DOHH2 (cell line): ENCODE measurements around the gene EHMT2.
"Not testable (repeated sequence)": the region's sequence is repeated elsewhere in the genome, so short reads cannot be mapped to it uniquely, and the experiment has no call there.

ENCODE experiments used
- H3F3A ChIP-seq: fragments of 200-600 bp; sonication (generic), shearing (Covaris generic); 2 replicates; pipeline ENCODE4 v1.6.0; 2016; ENCODE audit warnings: antibody characterized with exemption, mild to moderate bottlenecking; ENCODE audit not compliant: control insufficient read depth, insufficient read depth
- H3K27ac ChIP-seq: fragments of 200-600 bp; sonication (generic); 2 replicates; pipeline ENCODE4 v1.5.1; 2014; ENCODE audit warnings: low read depth, mild to moderate bottlenecking, low read length, moderate library complexity
- H3K27me3 ChIP-seq: fragments of 200-600 bp; sonication (generic); 2 replicates; pipeline ENCODE4 v1.6.1; 2014; ENCODE audit warnings: mild to moderate bottlenecking, low read length, mixed read lengths; ENCODE audit not compliant: control insufficient read depth
- H3K36me3 ChIP-seq: fragments of 200-600 bp; sonication (generic); 2 replicates; pipeline ENCODE4 v1.6.1; 2014; ENCODE audit warnings: mild to moderate bottlenecking, low read length, moderate library complexity, mixed read lengths; ENCODE audit not compliant: control insufficient read depth
- H3K4me1 ChIP-seq: fragments of 200-600 bp; sonication (generic); 2 replicates; pipeline ENCODE4 v1.6.1; 2014; ENCODE audit warnings: mild to moderate bottlenecking, low read length, mixed read lengths; ENCODE audit not compliant: control insufficient read depth
- H3K4me2 ChIP-seq: fragments of 200-600 bp; sonication (generic); 2 replicates; pipeline ENCODE4 v1.6.0; 2014; ENCODE audit warnings: mild to moderate bottlenecking, low read length, moderate library complexity
- H3K4me3 ChIP-seq: fragments of 200-600 bp; sonication (generic); 2 replicates; pipeline ENCODE4 v1.5.1; 2014; ENCODE audit warnings: mild to moderate bottlenecking, low read length, mixed read lengths
- H3K79me2 ChIP-seq: fragments of 200-600 bp; sonication (generic); 2 replicates; pipeline ENCODE4 v1.6.1; 2014; ENCODE audit warnings: mild to moderate bottlenecking, low read length, mixed read lengths; ENCODE audit not compliant: control insufficient read depth
- H3K9me2 ChIP-seq: fragments of 200-600 bp; sonication (generic); replicated peaks from 2 replicates; pipeline ENCODE4 v1.6.1; 2014; ENCODE audit warnings: mild to moderate bottlenecking, low read length, mixed read lengths; ENCODE audit not compliant: control insufficient read depth
- H3K9me3 ChIP-seq: fragments of 200-600 bp; sonication (generic); 2 replicates; pipeline ENCODE4 v1.6.1; 2014; ENCODE audit warnings: antibody characterized with exemption, low read length, mixed read lengths; ENCODE audit not compliant: control insufficient read depth, insufficient read depth
- H4K20me1 ChIP-seq: fragments of 200-600 bp; sonication (generic); 2 replicates; pipeline ENCODE4 v1.6.0; 2014; ENCODE audit warnings: low read depth, mild to moderate bottlenecking, antibody characterized with exemption, low read length, moderate library complexity; ENCODE audit not compliant: control insufficient read depth, insufficient read depth
- EZH2phosphoT487 ChIP-seq: fragments of 200-600 bp; sonication (generic); IDR thresholded peaks from 2 replicates; pipeline ENCODE4 v1.6.1; 2017; ENCODE audit warnings: borderline replicate concordance, mild to moderate bottlenecking, antibody characterized with exemption, low read length, moderate library complexity, mixed read lengths
- TF ChIP-seq, protein P1 (sequence below): fragments of 200-600 bp; sonication (generic); IDR thresholded peaks from one replicate; pipeline ENCODE4 v1.5.1; 2014; ENCODE audit warnings: antibody characterized with exemption, mild to moderate bottlenecking, low read depth, low read length; ENCODE audit not compliant: poor library complexity, severe bottlenecking

EHMT2 gene

DNA sequence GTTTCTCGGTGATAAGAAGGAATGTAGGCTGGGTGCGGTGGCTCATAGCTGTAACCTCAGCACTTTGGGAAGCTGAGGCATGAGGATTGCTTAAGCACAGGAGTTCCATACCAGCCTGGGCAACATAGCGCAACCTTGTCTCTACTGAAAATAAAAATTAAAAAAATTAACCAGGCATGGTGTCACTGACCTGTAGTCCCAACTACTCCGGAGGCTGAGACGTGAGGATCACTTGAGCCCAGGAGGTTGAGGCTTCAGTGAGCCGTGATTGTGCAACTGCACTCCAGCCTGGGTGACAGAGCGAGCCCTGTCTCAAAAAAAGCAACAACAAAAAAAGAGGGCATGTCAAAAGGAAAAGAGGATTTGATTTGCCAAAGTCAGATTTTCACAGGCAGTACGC is 38.8 kb downstream of the EHMT2 start:
- Histone ChIP-seq H3K4me1 (peaks cover 13% of the 10 kb centered on the region), H3K79me2 (0 out of 2 replicates have a peak, but pooled peaks cover 4% of the 10 kb centered on the region), H3K27me3 (no peaks in the 10 kb centered on the region), H3K36me3 (peaks cover 5% of the 10 kb centered on the region; the same call in 1 of the 2 replicates), H3K4me3 (no peak overlapping the region), H3K27ac (no peak overlapping the region), H3K4me2 (no peak overlapping the region), H3K9me2 (no peaks in the 10 kb centered on the region), H3K9me3 (no peaks in the 10 kb centered on the region), H4K20me1 (no peaks in the 10 kb centered on the region), H3F3A (peaks cover 9% of the 10 kb centered on the region; the same call in 1 of the 2 replicates)
- TF ChIP-seq EZH2phosphoT487, result no peak

DNA sequence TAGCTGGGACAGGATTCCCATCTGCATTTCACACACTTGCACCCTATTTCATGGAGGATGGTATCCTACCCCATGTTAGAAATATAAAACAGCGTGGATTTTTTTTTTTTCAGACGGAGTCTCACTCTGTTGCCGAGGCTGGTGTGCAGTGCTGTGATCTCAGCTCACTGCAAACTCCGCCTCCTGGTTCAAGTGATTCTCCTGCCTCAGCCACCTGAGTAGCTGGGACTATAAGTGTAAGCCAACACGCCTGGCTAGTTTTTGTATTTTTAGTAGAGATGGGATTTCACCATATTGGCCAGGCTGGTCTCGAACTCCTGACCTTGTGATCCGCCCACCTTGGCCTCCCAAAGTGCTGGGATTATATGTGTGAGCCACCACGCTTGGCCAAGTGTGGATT is 39.7 kb downstream of the EHMT2 start:
- H3K4me3 ChIP-seq, H3K36me3 ChIP-seq, H3K79me2 ChIP-seq, H3K27me3 ChIP-seq, H3K9me3 ChIP-seq, H3K4me1 ChIP-seq, H3K4me2 ChIP-seq, H4K20me1 ChIP-seq, H3F3A ChIP-seq, H3K27ac ChIP-seq, H3K9me2 ChIP-seq: not testable (repeated sequence)

DNA sequence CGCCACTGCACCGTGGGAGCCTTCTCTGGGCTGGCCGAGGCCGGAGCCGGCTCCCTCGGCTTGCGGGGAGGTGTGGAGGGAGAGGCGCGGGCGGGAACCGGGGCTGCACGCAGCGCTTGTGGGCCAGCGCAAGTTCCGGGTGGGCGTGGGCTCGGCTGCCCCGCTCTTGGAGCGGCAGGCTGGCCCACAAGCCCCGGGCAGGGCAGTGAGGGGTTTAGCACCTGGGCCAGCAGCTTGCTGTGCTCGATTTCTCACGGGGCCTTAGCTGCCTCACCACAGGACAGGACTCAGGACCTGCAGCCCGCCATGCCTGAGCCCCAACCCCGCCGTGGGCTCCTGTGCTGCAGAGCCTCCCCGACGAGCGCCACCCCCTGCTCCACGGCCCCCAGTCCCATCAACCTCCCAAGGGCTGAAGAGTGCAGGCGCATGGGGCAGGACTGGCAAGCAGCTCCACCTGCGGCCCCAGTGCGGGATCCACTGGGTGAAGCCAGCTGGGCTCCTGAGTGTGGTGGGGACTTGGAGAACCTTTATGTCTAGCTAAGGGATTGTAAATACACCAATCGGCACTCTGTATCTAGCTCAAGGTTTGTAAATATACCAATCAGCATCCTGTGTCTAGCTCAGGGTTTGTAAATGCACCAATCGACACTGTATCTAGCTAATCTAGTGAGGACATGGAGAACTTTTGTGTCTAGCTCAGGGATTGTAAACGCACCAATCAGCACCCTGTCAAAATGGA is 45.3 kb downstream of the EHMT2 start:
- not testable (repeated sequence) for H3K4me1 ChIP-seq, H3K4me2 ChIP-seq, H3K79me2 ChIP-seq, H3K36me3 ChIP-seq, H3K27me3 ChIP-seq, H4K20me1 ChIP-seq, H3K27ac ChIP-seq, H3K4me3 ChIP-seq, H3F3A ChIP-seq, H3K9me3 ChIP-seq, H3K9me2 ChIP-seq

DNA sequence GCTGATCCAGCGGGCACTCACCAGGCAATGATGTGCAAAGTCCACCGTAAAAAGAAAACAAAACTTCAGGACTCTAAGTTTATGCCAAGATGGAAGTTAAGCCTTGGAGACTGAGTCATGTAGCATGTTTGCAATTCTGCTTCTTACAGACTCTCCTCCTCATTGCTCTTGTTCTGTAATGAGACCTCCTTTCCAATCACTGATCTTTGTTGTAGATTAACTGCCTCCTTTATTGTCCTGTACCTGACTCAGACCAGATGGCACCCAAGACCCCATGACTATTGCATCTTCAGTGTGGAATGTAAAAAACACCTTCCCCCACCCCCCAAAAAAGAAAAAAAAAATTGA is 46.0 kb downstream of the EHMT2 start:
- H3K4me1 ChIP-seq, result no peaks in the 10 kb centered on the region
- no peak overlapping the region for H3K4me3 ChIP-seq
- no peaks in the 10 kb centered on the region for H3K36me3 ChIP-seq
- no peaks in the 10 kb centered on the region for H3K79me2 ChIP-seq
- peaks cover 12% of the 10 kb centered on the region; the same call in 1 of the 2 replicates for H3F3A ChIP-seq
- no peaks in the 10 kb centered on the region for H4K20me1 ChIP-seq
- no peaks in the 10 kb centered on the region for H3K9me2 ChIP-seq
- no peak overlapping the region for H3K4me2 ChIP-seq
- no peak for TF ChIP-seq EZH2phosphoT487
- TF ChIP-seq, protein P1, sequence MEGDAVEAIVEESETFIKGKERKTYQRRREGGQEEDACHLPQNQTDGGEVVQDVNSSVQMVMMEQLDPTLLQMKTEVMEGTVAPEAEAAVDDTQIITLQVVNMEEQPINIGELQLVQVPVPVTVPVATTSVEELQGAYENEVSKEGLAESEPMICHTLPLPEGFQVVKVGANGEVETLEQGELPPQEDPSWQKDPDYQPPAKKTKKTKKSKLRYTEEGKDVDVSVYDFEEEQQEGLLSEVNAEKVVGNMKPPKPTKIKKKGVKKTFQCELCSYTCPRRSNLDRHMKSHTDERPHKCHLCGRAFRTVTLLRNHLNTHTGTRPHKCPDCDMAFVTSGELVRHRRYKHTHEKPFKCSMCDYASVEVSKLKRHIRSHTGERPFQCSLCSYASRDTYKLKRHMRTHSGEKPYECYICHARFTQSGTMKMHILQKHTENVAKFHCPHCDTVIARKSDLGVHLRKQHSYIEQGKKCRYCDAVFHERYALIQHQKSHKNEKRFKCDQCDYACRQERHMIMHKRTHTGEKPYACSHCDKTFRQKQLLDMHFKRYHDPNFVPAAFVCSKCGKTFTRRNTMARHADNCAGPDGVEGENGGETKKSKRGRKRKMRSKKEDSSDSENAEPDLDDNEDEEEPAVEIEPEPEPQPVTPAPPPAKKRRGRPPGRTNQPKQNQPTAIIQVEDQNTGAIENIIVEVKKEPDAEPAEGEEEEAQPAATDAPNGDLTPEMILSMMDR, result no peak
- H3K27me3 ChIP-seq, result no peaks in the 10 kb centered on the region
- H3K27ac ChIP-seq, result no peak overlapping the region
- peaks cover 4% of the 10 kb centered on the region; the same call in 1 of the 2 replicates for H3K9me3 ChIP-seq
